NK-92 (cell line): ENCODE results near the gene RAI14.

Experiments
- DNase-seq: peaks from one replicate; lab custom pipeline; 2025; ENCODE audit not compliant: unreplicated experiment; lab: John Stamatoyannopoulos, UW

RAI14 gene

DNA sequence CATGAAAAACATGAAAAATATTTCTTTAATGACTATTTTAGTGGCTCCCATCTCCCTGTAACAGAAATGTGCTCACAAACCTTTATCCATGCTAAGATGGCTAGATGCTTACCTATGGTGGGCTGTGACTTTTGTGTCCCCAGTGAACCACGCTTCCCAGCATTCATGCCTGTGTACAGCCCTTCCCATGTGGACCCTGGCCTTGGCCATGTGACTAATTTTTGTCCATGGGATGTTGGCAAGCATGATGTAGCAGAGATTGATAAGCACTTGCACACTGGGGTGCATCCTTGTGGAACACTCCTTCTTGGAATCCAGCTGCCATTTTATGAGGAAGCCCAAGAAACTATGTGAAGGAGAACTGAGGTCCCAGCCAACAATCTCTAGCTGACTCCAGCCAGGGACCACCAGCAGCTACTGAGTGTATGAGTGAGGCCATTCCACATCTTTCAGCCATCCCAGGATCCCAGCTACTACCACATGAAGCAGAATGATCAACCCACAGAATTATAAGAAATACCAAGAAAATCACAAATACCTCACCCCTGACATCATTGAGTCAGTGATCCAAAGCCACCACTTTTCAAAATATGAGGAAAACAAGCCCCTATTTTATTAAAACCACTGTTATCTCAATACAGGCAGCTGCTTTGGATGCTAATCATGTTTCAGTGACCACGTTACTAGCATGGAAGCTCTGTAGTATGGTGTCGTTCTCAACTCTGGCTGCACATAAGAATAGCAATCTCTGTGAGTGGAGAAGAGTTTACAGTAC is 16.1 kb upstream of the RAI14 start:
- no peak for DNase-seq

DNA sequence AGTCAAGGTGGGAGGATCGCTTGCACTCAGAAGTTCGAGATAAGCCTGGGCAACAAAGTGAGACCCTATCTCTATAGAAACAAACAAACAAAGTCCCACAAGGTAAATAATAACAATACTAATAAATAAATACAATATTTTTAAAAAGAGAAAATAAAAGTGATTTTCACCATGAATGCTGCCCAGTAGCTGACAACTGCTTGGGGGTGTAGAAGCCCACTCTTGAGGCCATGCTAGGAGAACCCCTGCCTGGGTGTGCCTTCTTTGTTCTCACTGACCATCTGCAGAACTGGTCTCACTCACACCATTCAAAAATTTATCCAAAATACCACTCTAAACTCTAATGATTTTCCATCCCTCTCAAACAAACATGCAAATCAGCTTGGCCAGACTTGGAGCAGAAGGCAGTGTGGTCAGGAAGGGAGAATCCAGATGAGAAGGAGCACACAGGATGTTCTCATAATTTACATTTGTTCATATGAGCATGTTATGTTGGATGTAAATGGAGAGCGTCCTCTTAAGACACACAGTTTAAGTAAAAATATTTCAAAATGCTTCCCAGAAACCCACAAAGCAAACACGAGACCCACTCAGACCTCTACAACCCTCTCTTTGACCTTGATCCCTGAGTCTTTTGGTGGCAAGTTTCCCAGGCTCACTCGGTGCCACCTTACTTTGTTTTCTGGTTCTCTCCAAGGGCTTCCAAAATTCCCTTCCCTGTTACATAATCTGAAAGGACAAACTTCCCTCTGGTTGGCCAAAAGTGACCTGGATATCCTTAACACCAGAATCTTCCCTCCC is 7.9 kb upstream of the RAI14 start:
- DNase-seq = no peak

- DNase-seq = no peak
Measured at GRCh38 chr5:34648840-34649158, 7.3 kb upstream of the RAI14 start.

- DNase-seq = no peak
Measured at GRCh38 chr5:34651791-34652190, 4.3 kb upstream of the RAI14 start.

DNA sequence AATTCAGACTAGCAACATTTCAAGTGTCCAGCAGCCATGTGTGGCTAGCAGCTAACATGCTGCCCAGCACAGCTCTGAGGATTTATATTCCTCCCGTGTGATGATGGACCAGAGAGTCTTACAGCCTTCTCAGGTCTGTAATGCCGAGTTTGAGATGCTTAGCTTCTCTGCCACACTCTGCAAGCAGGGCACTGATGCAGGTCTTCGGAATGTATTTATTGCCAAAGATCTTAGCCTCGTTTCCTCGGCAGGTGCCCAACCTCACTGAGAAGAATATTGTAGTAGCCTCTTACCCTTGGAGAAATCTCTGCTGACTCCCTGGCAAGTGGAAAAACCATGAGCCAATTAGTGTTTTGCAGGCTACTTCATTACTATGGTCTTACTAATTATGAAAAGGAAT is 3.7 kb upstream of the RAI14 start:
- DNase-seq = no peak

GRCh38 chr5:34652914-34653313 is 3.2 kb upstream of the RAI14 start:
- no peak for DNase-seq

GRCh38 chr5:34653708-34654107 is 2.4 kb upstream of the RAI14 start:
- DNase-seq = no peak

- no peak for DNase-seq
Measured at GRCh38 chr5:34655354-34655991, 655 bp upstream of the RAI14 start.

GRCh38 chr5:34656700-34657273 is 659 bp downstream of the RAI14 start:
- no peak for DNase-seq

DNA sequence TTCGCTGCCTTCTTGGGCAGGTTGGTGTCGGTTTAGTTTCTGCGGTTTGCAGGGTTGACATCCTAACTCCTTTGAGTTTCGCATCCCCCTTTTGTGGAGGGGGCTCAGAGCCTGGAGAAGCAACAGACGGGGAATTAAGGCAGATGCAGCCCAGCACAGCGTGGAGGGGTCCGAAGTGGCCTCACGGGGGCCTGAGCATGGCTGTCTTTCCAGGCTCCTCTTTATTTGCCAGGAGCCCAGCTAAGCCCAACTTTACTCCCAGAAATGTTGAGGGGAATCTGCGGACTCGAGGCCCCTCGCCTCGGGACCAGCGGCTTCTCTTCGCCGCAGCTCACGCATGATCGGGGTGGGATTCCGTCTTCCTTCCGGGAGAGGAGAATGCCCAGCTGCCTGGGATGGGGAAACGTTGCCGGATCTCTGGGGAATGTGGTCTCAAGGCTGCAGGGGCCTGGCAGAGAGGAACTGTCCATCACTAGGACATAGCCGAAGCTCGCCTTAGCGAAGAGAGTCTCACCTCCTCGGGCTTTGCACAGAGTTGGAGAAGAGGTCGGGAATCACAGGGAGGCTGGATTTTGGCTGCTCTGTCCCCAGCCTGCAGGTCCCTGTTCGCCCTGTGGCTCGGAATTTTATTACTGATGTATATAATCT is 1.3 kb downstream of the RAI14 start:
- no peak for DNase-seq

GRCh38 chr5:34657988-34658387 is 1.9 kb downstream of the RAI14 start:
- DNase-seq = no peak

DNA sequence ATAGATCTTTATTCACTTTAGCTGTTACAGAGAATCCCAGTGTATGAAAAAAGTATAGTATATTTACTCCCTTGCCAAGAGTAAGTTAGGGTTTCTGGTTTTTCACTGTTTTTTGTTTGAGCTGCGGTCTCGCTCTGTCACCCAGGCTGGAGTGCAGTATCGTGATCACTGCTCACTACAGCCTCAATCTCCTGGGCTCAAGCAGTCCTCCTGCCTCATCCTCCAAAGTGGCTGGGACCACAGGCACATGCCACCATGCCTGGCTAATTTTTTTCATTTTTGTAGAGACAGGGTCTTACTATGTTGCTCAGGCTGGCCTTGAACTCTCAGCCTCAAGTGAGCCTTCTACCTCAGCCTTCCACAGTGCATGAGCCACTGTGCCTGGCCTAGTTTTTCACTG is 3.0 kb downstream of the RAI14 start:
- no peak for DNase-seq

GRCh38 chr5:34660444-34660843 is 4.3 kb downstream of the RAI14 start:
- DNase-seq = no peak

DNA sequence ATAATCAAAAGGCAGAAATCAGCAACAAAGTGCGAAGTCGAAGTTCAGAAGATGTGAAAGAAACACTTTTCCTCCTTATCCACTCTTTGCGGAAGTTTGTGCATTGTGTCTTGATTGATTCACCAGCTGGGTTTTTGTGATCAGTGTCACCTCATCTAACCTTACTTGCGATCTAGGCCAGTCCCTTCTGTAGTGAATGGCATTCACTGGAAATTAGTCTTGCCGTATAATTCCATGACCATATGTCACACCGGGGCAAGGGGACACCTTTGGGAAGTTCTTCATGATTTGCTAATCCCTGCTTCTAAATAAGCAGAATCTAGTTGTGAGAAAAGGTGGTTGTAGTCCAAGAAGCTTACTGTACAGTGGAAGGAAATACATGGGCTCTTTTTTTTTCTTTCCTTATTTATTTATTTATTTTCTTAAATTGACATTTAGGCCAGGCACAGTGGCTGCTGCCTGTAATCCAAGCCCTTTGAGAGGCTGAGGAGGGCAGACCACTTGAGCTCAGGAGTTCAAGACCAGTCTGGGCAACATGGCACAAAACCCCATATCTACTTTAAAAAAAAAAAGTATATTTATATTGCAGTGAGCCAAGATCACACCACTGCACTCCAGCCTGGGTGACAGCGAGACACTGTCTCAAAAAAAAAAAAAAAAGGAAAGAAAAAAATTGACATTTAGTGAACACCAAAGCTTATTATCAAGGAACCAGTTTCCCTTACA is 7.8 kb downstream of the RAI14 start:
- no peak for DNase-seq

DNA sequence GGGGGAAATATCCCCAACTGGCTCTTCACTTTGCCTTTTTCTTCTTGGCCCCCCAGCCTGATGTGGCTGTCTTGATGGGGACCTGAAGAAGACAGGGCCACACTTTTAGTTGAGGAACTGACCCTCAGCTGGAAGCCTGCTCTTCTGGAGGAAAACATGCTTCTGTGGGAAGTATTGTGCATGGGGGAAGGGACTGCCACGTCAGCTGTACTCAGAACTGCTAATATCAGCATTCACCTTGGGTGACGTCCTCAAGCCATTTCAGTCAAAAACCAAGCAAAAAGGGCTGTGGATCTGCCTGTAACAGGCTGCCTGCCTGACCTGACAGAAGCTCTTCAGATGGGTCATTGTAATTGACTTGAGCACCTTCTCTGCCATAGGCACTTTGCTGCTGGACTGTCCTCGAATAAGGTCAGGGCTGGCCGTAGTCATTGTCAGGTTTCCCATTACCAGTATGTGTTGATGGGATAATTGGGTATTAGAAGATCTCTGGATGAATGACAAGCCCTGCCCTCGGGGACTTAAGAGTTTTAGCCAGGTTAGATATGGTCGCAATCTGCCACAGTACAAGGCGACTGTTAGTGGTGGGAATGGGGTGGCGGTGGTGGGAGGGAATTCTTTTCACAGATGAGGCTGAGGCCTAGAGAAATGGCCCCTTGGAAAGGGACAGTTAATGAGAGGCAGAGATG is 10.4 kb downstream of the RAI14 start:
- no peak for DNase-seq

DNA sequence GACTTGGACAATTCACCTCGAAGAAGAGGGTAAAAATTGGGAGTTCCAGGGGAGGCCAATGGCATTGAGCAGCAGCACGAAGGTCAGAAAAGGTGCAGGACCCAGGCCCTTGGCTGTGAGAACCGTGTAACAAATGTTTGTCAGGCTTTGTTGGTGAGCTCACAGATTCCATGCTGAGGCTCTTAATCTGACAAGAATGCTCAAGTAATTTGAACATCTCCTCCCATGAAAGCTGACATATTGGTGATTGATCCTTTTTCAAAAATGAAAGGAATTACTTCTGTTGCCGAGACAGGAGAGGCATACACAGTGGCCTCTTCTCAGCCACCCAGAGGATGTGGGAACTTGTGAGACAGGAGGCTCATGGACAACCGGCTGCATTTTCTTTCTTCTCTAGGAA is 11.6 kb downstream of the RAI14 start:
- DNase-seq = no peak

DNA sequence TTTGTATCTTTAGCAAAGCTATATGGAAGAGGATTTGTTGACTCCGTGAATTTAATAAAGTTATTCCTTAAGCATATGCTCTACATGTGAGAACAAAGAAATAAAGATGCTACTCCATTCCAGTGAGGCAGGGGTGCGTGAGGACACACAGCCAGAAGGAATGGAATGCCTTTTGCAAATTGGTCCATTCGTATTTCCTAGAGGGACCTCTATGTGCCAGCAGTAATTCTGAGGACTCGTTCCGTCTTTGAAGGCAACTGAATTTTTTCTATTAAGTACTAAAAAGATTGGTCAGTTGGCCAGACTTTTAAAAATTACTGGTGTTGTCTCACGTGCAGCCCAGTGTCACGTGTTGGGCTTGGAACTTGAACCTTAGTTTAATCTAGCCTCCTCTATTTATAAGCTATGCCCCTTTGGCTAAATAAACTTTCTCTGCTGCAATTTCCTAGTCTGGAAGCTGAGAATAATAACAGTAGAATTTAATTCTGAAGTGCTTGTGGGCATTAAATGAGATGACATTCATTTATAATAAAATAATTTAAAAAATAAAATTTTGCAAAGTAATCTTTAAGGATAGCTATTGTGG is 13.9 kb downstream of the RAI14 start:
- DNase-seq = no peak

- DNase-seq = no peak
Measured at GRCh38 chr5:34672196-34672595, 16.1 kb downstream of the RAI14 start.

- no peak for DNase-seq
Measured at GRCh38 chr5:34673463-34674125, 17.5 kb downstream of the RAI14 start.
